Skin epidermis (tissue), 12 donors: ENCODE data around the gene ZSCAN26.

Experiments used
- H3K27ac ChIP-seq, 21 experiments: fragments of 200-600 bp; sonication (generic) in 11 of 21; one replicate each; pipeline ENCODE4 v1.5.0; 2020; ENCODE audit warnings: mild to moderate bottlenecking in 3 of 21, inconsistent platforms in 2 of 21, moderate library complexity in 2 of 21
- H3K4me3 ChIP-seq, 7 experiments: fragments of 200-600 bp; sonication (generic) in 2 of 7; one replicate each; pipeline ENCODE4 v1.5.0; 2020; ENCODE audit warnings: inconsistent platforms in 2 of 7, mild to moderate bottlenecking in 2 of 7, moderate library complexity in 1 of 7

The ZSCAN26 gene

GRCh38 chr6:28266962-28267694, at the start of gene ZSCAN26:
ZSCAN26 (plus strand) TSS chr6:28267143; CDS start chr6:28271920, 4,777 bp downstream.
- peak within 1 kb of the TSS; percentile 65 to 95 (median 86) for H3K27ac ChIP-seq
- H3K4me3 ChIP-seq: peak within 1 kb of the TSS; percentile 61 to 93 (median 77)

GRCh38 chr6:28217890-28218289, 49.1 kb upstream of the ZSCAN26 start:
- Histone ChIP-seq H3K27ac (no peak overlapping the region), H3K4me3 (peak overlapping the region in 1 of 7 experiments; percentile 46)

- H3K27ac ChIP-seq: peak overlapping the region in 18 of 21 experiments; percentile 4 to 84 (median 66)
- peak overlapping the region; percentile 40 to 61 (median 46) for H3K4me3 ChIP-seq
These were observed 48.4 kb upstream of the ZSCAN26 start for GRCh38 chr6:28218312-28219248.

- no peak overlapping the region for H3K27ac ChIP-seq
- no peak overlapping the region for H3K4me3 ChIP-seq
These were observed 46.4 kb upstream of the ZSCAN26 start for GRCh38 chr6:28220257-28221133.

- Histone ChIP-seq H3K4me3 (peak overlapping the region; percentile 48 to 77 (median 74)), H3K27ac (peak overlapping the region in 18 of 21 experiments; percentile 6 to 85 (median 72))
These were observed 42.5 kb upstream of the ZSCAN26 start for GRCh38 chr6:28224131-28225055.

- Histone ChIP-seq H3K27ac (peak within 1 kb of the TSS in 19 of 21 experiments; percentile 6 to 85 (median 75)), H3K4me3 (peak within 1 kb of the TSS; percentile 48 to 77 (median 74))
These were observed 41.7 kb upstream of the ZSCAN26 start, which contains the start of gene ZSCAN9 for GRCh38 chr6:28225056-28225834. ZSCAN9 (plus strand) TSS chr6:28225275; CDS start chr6:28227085, 1,810 bp downstream.

- Histone ChIP-seq H3K4me3 (no peak overlapping the region), H3K27ac (no peak overlapping the region)
These were observed 40.5 kb upstream of the ZSCAN26 start for GRCh38 chr6:28226460-28226859.

- no peak overlapping the region for H3K27ac ChIP-seq
- H3K4me3 ChIP-seq: no peak overlapping the region
These were observed 34.2 kb upstream of the ZSCAN26 start for GRCh38 chr6:28232785-28233184.

GRCh38 chr6:28235912-28236452, 31.0 kb upstream of the ZSCAN26 start:
- no peak overlapping the region for H3K27ac ChIP-seq
- H3K4me3 ChIP-seq: no peak overlapping the region

DNA sequence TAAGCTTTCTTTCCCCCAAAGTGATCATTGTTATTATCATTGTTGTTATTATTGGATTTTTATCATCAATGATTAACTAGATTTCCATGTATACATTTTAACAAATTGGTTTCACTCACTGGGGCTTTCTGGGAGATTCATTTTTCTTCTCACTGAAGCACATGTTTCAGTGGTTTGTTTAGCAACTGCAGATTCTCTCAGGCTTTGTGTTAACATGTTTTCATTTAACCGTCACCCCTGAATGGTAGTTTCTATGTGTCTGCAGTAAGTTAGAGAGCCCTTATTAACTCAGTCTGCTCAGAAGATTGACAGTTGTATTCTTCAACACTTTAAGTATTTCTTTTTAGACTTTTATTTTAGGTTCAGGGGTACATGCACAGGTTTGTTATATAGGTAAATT, 27.3 kb upstream of the ZSCAN26 start:
- Histone ChIP-seq H3K27ac (no peak overlapping the region), H3K4me3 (no peak overlapping the region)

GRCh38 chr6:28240471-28240870, 26.5 kb upstream of the ZSCAN26 start:
- H3K27ac ChIP-seq: no peak overlapping the region
- no peak overlapping the region for H3K4me3 ChIP-seq

DNA sequence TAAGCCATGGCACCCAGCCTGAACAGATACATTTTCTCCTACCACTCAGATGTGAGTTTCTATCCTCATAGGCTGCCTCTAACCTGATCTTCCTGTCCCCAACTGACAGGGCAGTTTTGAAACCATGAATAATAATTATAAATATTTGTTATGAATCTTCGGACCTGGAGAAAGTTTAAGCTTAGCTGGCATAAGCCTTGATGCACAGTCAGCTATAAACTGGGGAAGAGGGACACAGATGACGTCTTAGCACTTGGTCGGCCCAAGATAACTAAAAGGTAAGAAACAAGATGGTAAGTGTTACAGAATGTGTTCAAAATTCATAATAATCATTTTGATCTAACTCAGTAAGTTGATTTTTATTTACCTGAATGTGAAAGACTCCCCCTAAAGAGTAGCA, 23.0 kb upstream of the ZSCAN26 start:
- no peak overlapping the region for H3K27ac ChIP-seq
- no peak overlapping the region for H3K4me3 ChIP-seq

- Histone ChIP-seq H3K4me3 (no peak overlapping the region), H3K27ac (no peak overlapping the region)
These were observed 21.6 kb upstream of the ZSCAN26 start for GRCh38 chr6:28245206-28245941.

GRCh38 chr6:28248916-28249315, 18.0 kb upstream of the ZSCAN26 start:
- no peak overlapping the region for H3K4me3 ChIP-seq

DNA sequence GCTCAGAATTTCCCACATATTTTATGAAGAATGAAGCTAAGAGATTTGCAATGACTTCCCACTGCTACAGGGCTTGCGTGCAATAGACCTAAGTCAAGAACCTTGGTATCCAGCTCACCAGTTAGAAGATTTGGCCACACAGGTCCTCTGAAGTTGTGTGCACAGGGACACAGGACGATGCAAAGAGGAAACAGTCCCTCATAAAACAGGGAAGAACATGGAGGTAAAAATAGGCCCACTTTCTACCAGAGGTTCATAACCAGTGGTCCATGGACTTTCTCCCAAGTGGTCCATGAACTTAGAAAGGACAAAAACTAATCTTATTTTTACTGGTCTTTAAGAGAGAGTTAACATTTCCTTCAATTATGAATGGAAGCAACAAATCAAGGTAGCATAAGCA, 16.2 kb upstream of the ZSCAN26 start:
- Histone ChIP-seq H3K4me3 (peak overlapping the region in 3 of 7 experiments; percentile 52 to 96 (median 70)), H3K27ac (no peak overlapping the region)

More at GRCh38 chr6:28248916-28249315, 18.0 kb upstream of the ZSCAN26 start:
- H3K27ac ChIP-seq: no peak overlapping the region

- H3K4me3 ChIP-seq: peak overlapping the region; percentile 52 to 96 (median 76)
- peak overlapping the region in 18 of 21 experiments; percentile 26 to 80 (median 72) for H3K27ac ChIP-seq
These were observed 15.3 kb upstream of the ZSCAN26 start for GRCh38 chr6:28251661-28252008.
